HPDE6-E6E7 (cell line): ENCODE results near the gene FOXR1.
A peak's percentile ranks its signal among the peaks of the same experiment; 100 is the strongest.

Experiments used
- DNase-seq: peaks from one replicate; pipeline ENCODE4 v3.0.0; 2011; ENCODE audit warnings: missing footprints; ENCODE audit errors: extremely low spot score

FOXR1 gene

DNA sequence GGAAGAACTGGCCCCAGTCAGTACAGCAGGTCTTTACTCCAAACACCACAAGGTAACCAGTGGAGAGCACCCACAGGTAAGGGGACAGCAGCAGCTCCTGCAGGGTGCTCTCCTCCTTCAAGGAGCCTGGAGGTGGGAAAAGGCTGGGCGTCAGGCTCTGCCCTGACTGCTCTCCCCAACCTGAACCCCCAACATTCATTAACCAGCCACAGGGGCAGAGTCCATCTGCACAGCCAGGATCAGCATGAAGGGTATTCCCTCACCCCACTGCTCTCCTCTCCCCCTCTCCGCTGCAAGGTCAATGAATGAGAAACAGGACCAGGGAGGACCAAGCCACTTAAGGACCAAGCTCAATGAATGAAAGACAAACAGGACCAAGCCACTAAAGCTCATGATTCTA is 55.4 kb downstream of the FOXR1 start:
- DNase-seq = no peak

GRCh38 chr11:119027561-119028345 is 56.2 kb downstream of the FOXR1 start:
- DNase-seq = no peak

- no peak for DNase-seq
Observed at GRCh38 chr11:119028346-119029068, 56.9 kb downstream of the FOXR1 start.

GRCh38 chr11:119029069-119029339 is 57.4 kb downstream of the FOXR1 start:
- DNase-seq = no peak

- DNase-seq = no peak
Observed at GRCh38 chr11:119029340-119030028, 57.9 kb downstream of the FOXR1 start.

- DNase-seq = no peak
Observed at GRCh38 chr11:119030029-119030328, 58.4 kb downstream of the FOXR1 start.

DNA sequence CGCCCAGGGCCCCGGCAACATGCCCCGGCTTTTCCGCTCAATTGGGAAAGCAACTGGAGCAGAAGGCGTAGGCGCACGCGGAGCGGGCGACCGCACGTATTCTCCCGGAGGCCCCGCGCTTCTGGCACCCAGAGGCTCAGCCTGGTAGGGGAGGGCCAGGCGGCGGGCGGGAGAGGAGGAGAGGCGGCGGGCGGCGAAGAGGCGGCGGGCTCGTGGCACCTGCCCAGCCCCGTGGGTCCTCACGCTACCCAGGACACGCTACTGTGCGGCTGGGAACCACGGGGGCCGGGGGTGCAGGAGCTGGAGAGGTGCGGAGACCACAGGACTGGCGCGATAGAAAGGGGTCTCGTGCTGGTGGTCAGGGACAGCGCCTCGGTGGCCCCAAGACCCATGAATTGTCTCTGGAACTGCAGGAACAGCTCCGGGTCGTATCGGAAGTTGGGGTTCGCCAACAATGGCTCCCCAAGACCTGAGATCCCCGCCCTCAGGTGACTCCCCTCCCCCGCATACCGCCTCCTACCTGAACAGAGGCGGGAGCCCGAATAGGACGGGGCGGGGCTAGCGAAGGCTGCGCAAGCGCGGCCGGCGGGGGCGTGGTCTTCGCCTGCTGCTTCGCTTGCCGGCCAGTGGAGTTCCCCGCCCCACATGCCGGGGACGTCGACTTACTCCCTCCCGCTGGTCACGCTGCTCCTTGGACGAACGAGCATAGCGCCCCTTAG is 58.9 kb downstream of the FOXR1 start, which contains the start of gene SLC37A4:
SLC37A4 (minus strand) TSS at position 549 of the 719 bp plus-strand sequence.
- peak; percentile 98 for DNase-seq
